Prostate gland (tissue), 2 donors: Measurements from ENCODE around the gene SLC43A3. TPM values are rescaled to one million over a fixed set of nuclear protein-coding genes. Genes with fewer than 3 reads are reported as not detected.

Source experiments
- DNase-seq: peaks from one replicate; pipeline ENCODE4 v3.0.0-alpha.2; 2019; ENCODE audit warnings: low spot score
- H3K27ac ChIP-seq, 2 donors: fragments of 200-600 bp; sonication (generic); 2 replicates each; pipeline ENCODE4 v1.5.1; 2017 to 2019
- H3K27me3 ChIP-seq: fragments of 200-600 bp; sonication (generic); replicated peaks from 2 replicates; pipeline ENCODE4 v1.5.1; 2019; ENCODE audit not compliant: insufficient read depth
- H3K36me3 ChIP-seq, 2 donors: fragments of 200-600 bp; sonication (generic); 1 replicate in 1 of 2; 2 replicates in 1 of 2; pipeline versions ENCODE4 v1.5.1 to v1.8.1; 2017 to 2019
- H3K4me1 ChIP-seq: fragments of 200-600 bp; sonication (generic); replicated peaks from 2 replicates; pipeline ENCODE4 v1.5.1; 2019
- H3K4me3 ChIP-seq, 2 donors: fragments of 200-600 bp; sonication (generic); 2 replicates each; pipeline ENCODE4 v1.5.1; 2017 to 2019
- H3K9me3 ChIP-seq: fragments of 200-600 bp; sonication (generic); 2 replicates; pipeline ENCODE4 v1.5.1; 2017
- CTCF ChIP-seq, 4 experiments: fragments of 200-600 bp in 2 of 4; fragments of 450-650 bp in 2 of 4; sonication (generic) in 2 of 4; IDR thresholded peaks; 1 replicate in 3 of 4; 2 replicates in 1 of 4; pipeline ENCODE4 v1.5.1; 2016 to 2019; ENCODE audit warnings: antibody characterized with exemption in 4 of 4, mild to moderate bottlenecking in 2 of 4, moderate library complexity in 2 of 4
- POLR2A ChIP-seq: fragments of 450-650 bp; IDR thresholded peaks from one replicate; pipeline ENCODE4 v1.6.1; 2016; ENCODE audit warnings: antibody characterized with exemption, mild to moderate bottlenecking
- POLR2AphosphoS5 ChIP-seq: sonication (generic); formaldehyde crosslinking; IDR thresholded peaks from one replicate; pipeline ENCODE4 v1.6.1; 2017; ENCODE audit warnings: antibody characterized with exemption
- WGBS: methylation state at CpG from one replicate; pipeline ENCODE4 v1.1.5; 2018; 5-methylcytosine and 5-hydroxymethylcytosine counted together
- intact Hi-C: fragments of 100-400 bp; cut with DNase I; formaldehyde crosslinking; loops from one replicate; pipeline ENCODE4 v1.14.2; 2022
- total RNA-seq, 2 donors: library from RNA; depleted of rRNA; stranded (reverse); fragments of >200 nt; gene quantifications; one replicate each; pipeline ENCODE4 v1.1.0, GENCODE V29; 2016

The SLC43A3 gene
- total RNA-seq, 2 donors from 2014 or later: 23.3 to 39.8 TPM

GRCh38 chr11:57428643-57429042, 1.7 kb upstream of the SLC43A3 start:
- no peak overlapping the region for H3K4me3 ChIP-seq
- no peak for DNase-seq
- no peaks in the 10 kb centered on the region for H3K9me3 ChIP-seq
- intact Hi-C loops: loop anchor here (5.0 to 10.0 kb wide), 2 partner anchors 96 to 1716 kb away; partner anchors contain the start of gene FAM111A
- WGBS: 89% methylated on average over 5 of the region's 5 CpGs
- no peak for TF ChIP-seq CTCF (IDR thresholded peaks at IDR 0.05)
- no peak for TF ChIP-seq POLR2AphosphoS5
- TF ChIP-seq POLR2A: no peak
- H3K36me3 ChIP-seq: no peaks in the 10 kb centered on the region
- H3K4me1 ChIP-seq: no peaks in the 10 kb centered on the region
- H3K27ac ChIP-seq: no peak overlapping the region
- no peaks in the 10 kb centered on the region for H3K27me3 ChIP-seq

- peak overlapping the region; percentile 75 to 87 for H3K27ac ChIP-seq
- no peaks in the 10 kb centered on the region for H3K9me3 ChIP-seq
- intact Hi-C loops: loop anchor here (5.0 to 10.0 kb wide), 2 partner anchors 95 to 1717 kb away; partner anchors contain the start of gene FAM111A
- DNase-seq: peak; percentile 12
- no peaks in the 10 kb centered on the region for H3K36me3 ChIP-seq
- 62% methylated on average over 8 of the region's 8 CpGs for WGBS
- no peaks in the 10 kb centered on the region for H3K27me3 ChIP-seq
- TF ChIP-seq CTCF (IDR thresholded peaks at IDR 0.05): no peak
- no peak for TF ChIP-seq POLR2AphosphoS5
- TF ChIP-seq POLR2A: no peak
- no peak overlapping the region for H3K4me3 ChIP-seq
- H3K4me1 ChIP-seq: no peaks in the 10 kb centered on the region
These were observed 784 bp upstream of the SLC43A3 start for GRCh38 chr11:57427727-57428082.

- Histone ChIP-seq H3K27me3 (no peaks in the 10 kb centered on the region), H3K4me3 (peak overlapping the region; percentile 38 to 39), H3K9me3 (no peaks in the 10 kb centered on the region), H3K36me3 (no peaks in the 10 kb centered on the region), H3K27ac (peak overlapping the region; percentile 75 to 87), H3K4me1 (no peaks in the 10 kb centered on the region)
- no peak for DNase-seq
- no peak for TF ChIP-seq POLR2AphosphoS5
- intact Hi-C loops: loop anchor here (5.0 to 10.0 kb wide), 2 partner anchors 94 to 1718 kb away; partner anchors contain the start of gene FAM111A
- WGBS: 15% methylated on average over 16 of the region's 16 CpGs
These were observed 437 bp downstream of the SLC43A3 start for GRCh38 chr11:57426439-57426928.

GRCh38 chr11:57425565-57426438, 1.1 kb downstream of the SLC43A3 start:
- H3K36me3 ChIP-seq: no peaks in the 10 kb centered on the region
- H3K27me3 ChIP-seq: no peaks in the 10 kb centered on the region
- peak; percentile 57 for DNase-seq
- peak overlapping the region; percentile 38 to 39 for H3K4me3 ChIP-seq
- no peaks in the 10 kb centered on the region for H3K9me3 ChIP-seq
- intact Hi-C loops: loop anchor here (5.0 to 10.0 kb wide), 2 partner anchors 94 to 1719 kb away; partner anchors contain the start of gene FAM111A
- 37% methylated on average over 15 of the region's 15 CpGs for WGBS
- TF ChIP-seq POLR2A: no peak
- TF ChIP-seq CTCF (IDR thresholded peaks at IDR 0.05): no peak
- TF ChIP-seq POLR2AphosphoS5: peak; percentile 69
- no peaks in the 10 kb centered on the region for H3K4me1 ChIP-seq
- H3K27ac ChIP-seq: peak overlapping the region; percentile 75 to 87

- intact Hi-C loops: loop anchor here (5.0 to 10.0 kb wide), 2 partner anchors 93 to 1720 kb away; partner anchors contain the start of gene FAM111A
- no peaks in the 10 kb centered on the region for H3K4me1 ChIP-seq
- no peaks in the 10 kb centered on the region for H3K36me3 ChIP-seq
- H3K27me3 ChIP-seq: no peaks in the 10 kb centered on the region
- peak overlapping the region; percentile 75 to 87 for H3K27ac ChIP-seq
- WGBS: 65% methylated on average over 15 of the region's 15 CpGs
- no peaks in the 10 kb centered on the region for H3K9me3 ChIP-seq
- H3K4me3 ChIP-seq: no peak overlapping the region
- TF ChIP-seq CTCF (IDR thresholded peaks at IDR 0.05) (no peak), POLR2A (no peak), POLR2AphosphoS5 (no peak)
- DNase-seq: peak; percentile 16
These were observed 1.9 kb downstream of the SLC43A3 start for GRCh38 chr11:57424792-57425564.
